Measurements from ENCODE around the gene IL6ST. TPM values are rescaled to one million over a fixed set of nuclear protein-coding genes. Genes with fewer than 3 reads are reported as not detected.

The IL6ST gene
- total RNA-seq, 3 donors from 2014 or later, result 78.0 to 209 (median 126) TPM

DNA sequence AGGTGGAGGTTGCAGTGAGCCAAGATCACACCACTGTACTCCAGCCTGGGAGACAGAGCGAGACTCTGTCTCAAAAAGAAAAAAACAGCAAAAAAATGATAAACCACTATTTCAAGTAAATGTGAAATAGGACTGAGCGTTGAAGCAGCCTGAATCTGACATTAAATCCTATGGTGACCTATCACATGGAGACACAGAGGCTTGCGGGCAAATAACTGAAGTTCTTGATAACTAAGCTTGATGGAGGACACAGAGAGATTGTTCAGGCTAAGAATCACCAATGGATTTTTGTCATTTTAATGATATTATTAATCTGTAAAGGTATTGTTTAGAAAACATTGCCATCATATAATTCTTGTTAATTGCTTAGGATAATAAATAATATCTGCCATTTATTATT, 15.7 kb upstream of the IL6ST start:
- Histone ChIP-seq H3K36me3 (ENCODE audit: low read depth) (no peaks in the 10 kb centered on the region), H3K4me1 (ENCODE audit: low read depth) (no peaks in the 10 kb centered on the region), H3K9me3 (no peaks in the 10 kb centered on the region), H3K4me3 (no peak overlapping the region)
- DNase-seq (no peak), ATAC-seq (no peak)
- intact Hi-C loops (cut with DNase I, micrococcal nuclease), result no loop called here
- TF ChIP-seq, protein P1, sequence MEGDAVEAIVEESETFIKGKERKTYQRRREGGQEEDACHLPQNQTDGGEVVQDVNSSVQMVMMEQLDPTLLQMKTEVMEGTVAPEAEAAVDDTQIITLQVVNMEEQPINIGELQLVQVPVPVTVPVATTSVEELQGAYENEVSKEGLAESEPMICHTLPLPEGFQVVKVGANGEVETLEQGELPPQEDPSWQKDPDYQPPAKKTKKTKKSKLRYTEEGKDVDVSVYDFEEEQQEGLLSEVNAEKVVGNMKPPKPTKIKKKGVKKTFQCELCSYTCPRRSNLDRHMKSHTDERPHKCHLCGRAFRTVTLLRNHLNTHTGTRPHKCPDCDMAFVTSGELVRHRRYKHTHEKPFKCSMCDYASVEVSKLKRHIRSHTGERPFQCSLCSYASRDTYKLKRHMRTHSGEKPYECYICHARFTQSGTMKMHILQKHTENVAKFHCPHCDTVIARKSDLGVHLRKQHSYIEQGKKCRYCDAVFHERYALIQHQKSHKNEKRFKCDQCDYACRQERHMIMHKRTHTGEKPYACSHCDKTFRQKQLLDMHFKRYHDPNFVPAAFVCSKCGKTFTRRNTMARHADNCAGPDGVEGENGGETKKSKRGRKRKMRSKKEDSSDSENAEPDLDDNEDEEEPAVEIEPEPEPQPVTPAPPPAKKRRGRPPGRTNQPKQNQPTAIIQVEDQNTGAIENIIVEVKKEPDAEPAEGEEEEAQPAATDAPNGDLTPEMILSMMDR (IDR thresholded peaks at IDR 0.05), result no peak

DNA sequence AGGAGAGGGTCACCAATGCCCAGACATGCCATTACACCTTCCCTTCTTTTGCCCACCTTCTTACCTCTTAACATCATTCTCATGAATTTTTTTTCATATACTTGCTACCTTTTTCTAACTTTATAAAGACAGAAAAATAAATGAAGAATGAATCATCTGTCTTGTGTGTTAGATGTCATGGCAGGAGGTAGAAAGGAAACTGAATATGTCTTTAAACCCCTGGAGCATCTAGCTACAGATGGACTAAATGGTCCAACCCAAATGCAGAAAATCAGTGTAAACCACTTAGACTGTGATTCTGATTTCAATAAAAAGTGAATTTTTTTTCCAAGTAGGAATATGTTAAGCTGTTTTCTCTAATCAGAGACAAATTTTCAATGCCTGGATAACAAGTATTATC, 11.8 kb upstream of the IL6ST start:
- intact Hi-C loops (cut with DNase I, micrococcal nuclease), result no loop called here
- ATAC-seq (no peak), DNase-seq (no peak)
- Histone ChIP-seq H3K4me3 (no peak overlapping the region), H3K4me1 (ENCODE audit: low read depth) (no peaks in the 10 kb centered on the region), H3K36me3 (ENCODE audit: low read depth) (no peaks in the 10 kb centered on the region), H3K9me3 (no peaks in the 10 kb centered on the region)
- TF ChIP-seq, protein P1 (IDR thresholded peaks at IDR 0.05), result no peak

DNA sequence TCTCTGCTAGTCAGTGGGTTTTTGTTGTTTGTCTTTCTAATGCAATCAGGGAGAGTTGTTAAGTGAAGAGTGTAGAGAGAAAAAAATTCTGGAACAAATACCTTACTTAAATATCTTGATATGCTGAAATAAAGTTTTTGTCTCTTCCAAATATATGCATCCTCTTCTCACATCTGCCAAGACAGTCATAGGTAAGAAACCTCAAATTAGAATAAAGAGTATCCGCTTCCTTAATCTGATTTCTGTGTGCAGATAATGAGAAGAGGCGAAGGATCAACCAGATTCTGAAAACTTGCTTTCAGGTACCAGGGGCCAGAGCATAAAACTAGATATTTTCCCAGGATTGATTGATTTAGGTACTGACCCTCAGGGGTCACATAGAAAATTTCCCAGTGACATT, 11.3 kb upstream of the IL6ST start:
- DNase-seq, result no peak
- TF ChIP-seq, protein P1 (IDR thresholded peaks at IDR 0.05), result no peak
- no peaks in the 10 kb centered on the region for H3K9me3 ChIP-seq
- intact Hi-C loops (cut with DNase I, micrococcal nuclease), result no loop called here
- no peaks in the 10 kb centered on the region for H3K36me3 ChIP-seq (ENCODE audit: low read depth)
- no peak for ATAC-seq
- H3K4me3 ChIP-seq, result no peak overlapping the region
- no peaks in the 10 kb centered on the region for H3K4me1 ChIP-seq (ENCODE audit: low read depth)

DNA sequence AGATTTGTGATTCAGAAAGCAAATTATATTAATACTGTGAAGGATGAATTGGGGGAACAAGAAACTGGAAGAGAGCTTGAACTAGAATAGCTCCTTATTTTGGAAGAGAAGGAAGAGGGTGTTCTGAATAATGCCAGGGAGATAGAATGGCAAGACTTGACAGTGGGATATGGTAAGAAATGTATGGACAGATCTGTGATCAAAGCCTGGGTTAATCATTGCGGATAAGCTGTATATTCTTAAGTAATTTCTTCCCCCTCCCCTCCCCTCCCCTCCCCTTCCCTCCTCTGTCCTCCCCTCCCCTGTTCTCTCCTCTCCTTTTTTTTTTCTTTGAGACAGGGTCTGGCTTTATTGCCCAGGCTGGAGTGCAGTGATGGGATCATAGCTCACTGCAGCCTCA, 10.1 kb upstream of the IL6ST start:
- DNase-seq (no peak), ATAC-seq (no peak)
- no peaks in the 10 kb centered on the region for H3K9me3 ChIP-seq
- H3K36me3 ChIP-seq (ENCODE audit: low read depth), result no peaks in the 10 kb centered on the region
- intact Hi-C loops (cut with DNase I, micrococcal nuclease), result no loop called here
- no peaks in the 10 kb centered on the region for H3K4me1 ChIP-seq (ENCODE audit: low read depth)
- no peak overlapping the region for H3K4me3 ChIP-seq
- TF ChIP-seq, protein P1 (IDR thresholded peaks at IDR 0.05), result no peak

DNA sequence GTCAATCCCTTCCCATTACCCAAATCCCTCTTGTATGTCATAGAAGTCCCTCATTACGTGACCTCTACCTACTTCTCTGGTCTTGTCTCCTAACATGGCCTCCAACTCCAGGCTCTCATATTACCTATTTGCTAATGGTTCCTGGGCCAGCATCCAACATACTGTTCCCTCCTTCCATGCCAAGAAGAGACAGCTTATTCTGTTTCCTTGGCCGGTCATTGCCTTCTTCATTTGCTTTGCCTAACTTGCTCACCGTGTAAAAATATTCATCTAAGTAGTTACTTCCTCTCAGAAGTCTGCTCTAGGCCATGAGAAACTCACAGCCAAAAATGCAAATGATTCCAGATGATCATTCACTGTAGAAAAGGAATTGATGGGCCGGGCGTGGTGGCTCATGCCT, 8.9 kb upstream of the IL6ST start:
- no peak for ATAC-seq
- no peak overlapping the region for H3K4me3 ChIP-seq
- TF ChIP-seq, protein P1 (IDR thresholded peaks at IDR 0.05), result no peak
- no peaks in the 10 kb centered on the region for H3K9me3 ChIP-seq
- DNase-seq, result no peak
- no peaks in the 10 kb centered on the region for H3K36me3 ChIP-seq (ENCODE audit: low read depth)
- H3K4me1 ChIP-seq (ENCODE audit: low read depth), result no peaks in the 10 kb centered on the region
- intact Hi-C loops (cut with DNase I, micrococcal nuclease), result no loop called here

DNA sequence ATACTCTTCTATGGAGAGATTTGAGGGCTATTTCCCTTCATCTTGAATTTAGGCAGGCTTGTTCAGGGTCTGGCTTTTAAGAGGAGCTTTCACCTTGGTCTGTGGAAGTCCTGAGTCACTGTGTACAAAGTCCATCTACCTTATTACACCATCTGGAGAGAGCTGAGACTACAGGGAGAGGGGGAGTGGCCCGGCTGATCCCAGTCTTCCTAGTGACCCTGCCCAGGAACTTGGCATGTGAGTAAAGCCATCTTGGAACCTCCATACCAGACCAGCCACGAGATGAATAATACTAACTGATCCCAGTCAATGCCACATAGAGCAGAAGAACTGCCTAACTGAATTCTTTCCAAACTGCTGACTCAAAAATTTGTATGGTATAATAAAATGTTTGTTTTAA, 8.4 kb upstream of the IL6ST start:
- H3K36me3 ChIP-seq (ENCODE audit: low read depth), result no peaks in the 10 kb centered on the region
- TF ChIP-seq, protein P1 (IDR thresholded peaks at IDR 0.05), result no peak
- no peak overlapping the region for H3K4me3 ChIP-seq
- DNase-seq, result peak; percentile 71 to 81 (median 80)
- no peaks in the 10 kb centered on the region for H3K4me1 ChIP-seq (ENCODE audit: low read depth)
- no peaks in the 10 kb centered on the region for H3K9me3 ChIP-seq
- peak; percentile 100 for ATAC-seq
- intact Hi-C loops (cut with DNase I, micrococcal nuclease), result no loop called here

All from mucosa of descending colon (tissue), 3 donors.